Measurements from ENCODE around the gene FLT3LG.

FLT3LG gene

DNA sequence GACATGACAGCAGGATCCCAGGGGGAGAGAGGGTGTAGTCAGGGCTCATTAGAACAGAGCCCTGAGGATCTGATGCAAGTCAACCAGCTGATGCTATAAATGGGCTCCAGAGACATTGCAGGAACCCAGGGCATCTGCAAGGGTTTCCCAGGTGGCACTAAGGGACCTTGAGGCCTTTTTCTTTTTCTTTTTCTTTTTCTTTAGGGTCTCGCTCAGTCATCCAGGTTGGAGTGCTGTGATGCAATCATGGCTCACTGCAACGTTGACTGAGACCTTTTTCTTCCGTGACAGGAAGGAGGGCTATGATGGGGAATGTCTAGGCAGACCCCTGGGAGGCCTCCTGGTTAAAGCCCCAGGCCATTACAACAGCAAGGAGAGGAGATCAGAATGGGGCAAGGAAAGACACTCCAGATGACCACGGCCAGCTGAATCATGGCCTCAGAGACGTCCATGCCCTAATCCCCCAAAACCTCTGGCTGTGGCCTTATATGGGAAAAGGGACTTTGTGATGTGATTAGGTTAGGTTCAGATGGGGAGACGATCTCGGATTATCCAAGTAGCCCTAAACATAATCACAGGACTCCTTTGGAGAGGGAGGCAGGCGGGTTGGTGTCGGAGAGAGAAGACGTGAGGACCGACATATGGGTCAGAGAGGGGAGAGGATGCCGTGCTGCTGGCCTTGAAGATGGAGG lies 33.9 kb downstream of the FLT3LG start:
- no peak for DNase-seq (ENCODE audit: low read depth in 4 of 4, low spot score in 1 of 4)

DNA sequence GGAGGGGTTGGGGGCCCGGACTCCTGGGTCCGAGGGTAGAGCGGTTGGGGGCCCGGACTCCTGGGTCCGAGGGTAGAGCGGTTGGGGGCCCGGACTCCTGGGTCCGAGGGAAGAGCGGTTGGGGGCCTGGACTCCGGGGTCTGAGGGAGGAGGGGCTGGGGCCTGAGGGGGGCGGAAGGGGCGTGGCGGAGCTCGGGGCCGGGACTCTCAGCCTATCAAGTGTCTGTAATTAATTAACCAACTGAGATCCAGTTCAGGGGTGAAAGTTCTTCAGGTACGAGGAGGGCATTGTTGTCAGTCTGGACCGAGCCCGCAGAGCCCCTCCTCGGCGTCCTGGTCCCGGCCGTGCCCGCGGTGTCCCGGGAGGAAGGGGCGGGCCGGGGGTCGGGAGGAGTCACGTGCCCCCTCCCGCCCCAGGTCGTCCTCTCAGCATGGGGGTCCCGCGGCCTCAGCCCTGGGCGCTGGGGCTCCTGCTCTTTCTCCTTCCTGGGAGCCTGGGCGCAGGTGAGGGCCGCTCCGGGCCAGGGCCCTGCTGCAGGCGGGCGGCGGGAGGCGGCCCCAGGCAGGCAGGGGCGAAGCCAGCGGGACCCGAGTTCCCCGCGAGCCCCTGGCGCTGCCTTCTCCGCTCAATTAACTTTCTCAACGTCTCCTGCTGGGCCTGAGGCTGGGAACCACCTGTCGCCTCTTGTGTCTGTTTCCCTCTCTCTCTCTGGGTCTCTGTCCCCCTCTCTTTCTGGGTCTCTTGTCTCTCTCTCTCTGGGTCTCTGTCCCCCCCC lies 39.1 kb downstream of the FLT3LG start:
- DNase-seq (ENCODE audit: low read depth in 4 of 4, low spot score in 1 of 4): no peak

DNA sequence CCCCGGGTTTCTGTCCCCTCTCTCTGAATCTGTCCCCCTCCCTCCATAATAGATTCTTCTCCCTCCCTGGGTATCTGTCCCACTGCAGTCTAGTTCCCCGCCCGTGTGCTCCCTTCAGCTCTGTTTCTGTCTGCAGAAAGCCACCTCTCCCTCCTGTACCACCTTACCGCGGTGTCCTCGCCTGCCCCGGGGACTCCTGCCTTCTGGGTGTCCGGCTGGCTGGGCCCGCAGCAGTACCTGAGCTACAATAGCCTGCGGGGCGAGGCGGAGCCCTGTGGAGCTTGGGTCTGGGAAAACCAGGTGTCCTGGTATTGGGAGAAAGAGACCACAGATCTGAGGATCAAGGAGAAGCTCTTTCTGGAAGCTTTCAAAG lies 39.7 kb downstream of the FLT3LG start:
- no peak for DNase-seq (ENCODE audit: low read depth in 4 of 4, low spot score in 1 of 4)

DNA sequence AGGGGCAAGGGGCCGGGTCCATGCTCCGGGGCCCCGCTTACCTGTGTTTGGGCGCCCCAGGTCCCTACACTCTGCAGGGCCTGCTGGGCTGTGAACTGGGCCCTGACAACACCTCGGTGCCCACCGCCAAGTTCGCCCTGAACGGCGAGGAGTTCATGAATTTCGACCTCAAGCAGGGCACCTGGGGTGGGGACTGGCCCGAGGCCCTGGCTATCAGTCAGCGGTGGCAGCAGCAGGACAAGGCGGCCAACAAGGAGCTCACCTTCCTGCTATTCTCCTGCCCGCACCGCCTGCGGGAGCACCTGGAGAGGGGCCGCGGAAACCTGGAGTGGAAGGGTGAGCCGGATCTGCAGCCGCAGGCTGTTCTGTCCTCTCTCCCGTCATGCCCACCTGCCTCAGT lies 40.1 kb downstream of the FLT3LG start:
- no peak for DNase-seq (ENCODE audit: low read depth in 4 of 4, low spot score in 1 of 4)

DNA sequence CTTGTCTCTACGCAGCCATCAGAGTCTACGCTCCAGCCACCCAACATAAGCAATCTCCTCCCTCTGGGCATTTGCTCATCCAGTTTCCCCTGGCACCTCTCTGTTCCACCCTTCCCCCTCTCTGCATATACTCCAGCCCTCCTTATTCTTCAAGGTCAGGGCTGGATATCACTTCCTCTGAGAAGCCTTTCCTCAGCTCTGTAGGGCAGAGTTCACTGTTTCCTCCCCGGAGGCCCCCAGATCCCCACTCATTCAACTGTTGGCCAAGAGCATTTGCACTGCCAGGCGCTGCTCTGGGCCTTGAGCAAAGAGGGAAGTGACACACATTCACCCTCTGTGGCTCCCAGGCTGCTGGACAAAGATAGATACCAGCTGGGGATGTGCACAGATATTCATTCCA lies 41.8 kb downstream of the FLT3LG start:
- no peak for DNase-seq (ENCODE audit: low read depth in 4 of 4, low spot score in 1 of 4)

DNA sequence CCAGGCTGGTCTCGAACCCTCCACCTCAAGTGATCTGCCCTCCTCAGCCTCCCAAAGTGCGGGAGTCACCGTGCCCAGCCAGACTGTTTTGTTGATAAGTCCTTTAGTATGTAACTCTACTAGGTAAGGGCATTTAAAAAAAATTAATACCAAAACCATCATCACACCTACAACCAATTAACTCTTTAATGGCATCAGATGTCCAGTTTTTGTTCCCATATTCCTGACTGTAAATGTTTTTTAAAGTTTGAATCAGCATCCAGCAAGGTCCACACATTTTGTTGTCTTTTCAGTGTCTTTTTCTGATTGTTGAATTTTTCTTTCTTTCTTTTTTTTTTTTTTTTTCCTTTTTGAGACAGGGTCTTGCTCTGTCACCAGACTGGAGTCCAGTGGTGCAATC lies 44.0 kb downstream of the FLT3LG start:
- DNase-seq (ENCODE audit: low read depth in 4 of 4, low spot score in 1 of 4): no peak

DNA sequence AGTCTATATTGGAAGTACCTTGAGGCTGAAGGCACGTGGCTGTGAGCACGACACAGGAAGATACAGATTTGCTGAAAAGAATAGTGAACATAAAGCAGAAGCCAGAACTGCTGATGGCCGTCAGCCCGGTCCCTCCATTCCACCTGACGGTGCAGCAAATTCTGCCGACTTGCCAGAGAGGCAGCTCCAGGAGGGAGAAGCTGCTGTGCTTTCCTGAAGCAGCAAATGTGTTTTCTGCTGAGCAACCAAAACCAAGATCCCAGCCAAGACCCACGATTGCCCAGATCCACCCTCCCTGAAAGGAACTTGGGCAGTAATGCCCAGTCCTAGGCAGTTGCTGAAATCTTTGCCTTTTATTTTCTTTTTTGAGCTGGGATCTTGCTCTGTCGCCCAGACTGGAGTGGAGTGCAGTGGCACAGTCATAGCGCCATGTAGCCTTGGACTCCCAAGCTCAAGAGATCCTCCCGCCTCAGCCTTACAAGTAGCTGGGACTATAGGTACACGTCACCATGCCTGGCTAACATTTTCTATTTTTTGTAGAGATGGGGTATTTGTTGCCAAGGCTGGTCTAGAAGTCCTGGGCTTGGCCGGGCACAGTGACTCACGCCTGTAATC lies 46.8 kb downstream of the FLT3LG start:
- DNase-seq (ENCODE audit: low read depth in 4 of 4, low spot score in 1 of 4): no peak

DNA sequence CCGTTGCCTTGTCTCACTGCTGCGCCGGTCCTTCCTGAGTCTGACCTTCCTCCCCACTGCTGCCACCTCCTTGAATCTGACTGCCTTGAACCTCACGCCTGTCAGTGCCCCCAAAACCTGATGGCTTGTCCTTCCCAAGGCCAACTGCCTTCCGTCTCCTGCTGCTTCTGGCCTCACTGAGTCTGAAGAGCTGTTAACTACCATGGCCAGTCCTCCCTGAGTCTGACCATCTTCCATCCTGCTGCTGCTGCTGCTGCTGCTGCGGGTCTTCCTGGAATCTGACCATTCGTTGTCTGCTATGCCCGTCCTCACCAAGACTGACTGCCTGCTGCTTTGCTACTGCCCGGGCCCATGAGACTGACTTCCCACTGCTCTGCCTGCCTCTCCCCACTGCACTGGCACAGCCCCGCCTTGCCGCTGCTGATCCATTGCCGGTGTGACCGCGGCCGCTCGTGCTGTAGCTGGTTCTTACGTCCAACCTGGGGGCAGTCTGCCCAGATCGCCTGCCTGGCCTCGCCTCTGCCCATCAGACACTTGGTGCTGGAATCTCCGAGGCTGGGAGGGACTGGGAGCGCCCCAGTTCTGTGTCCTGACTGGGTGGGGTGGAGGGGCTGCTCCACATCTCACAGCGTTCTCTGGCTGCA lies 50.9 kb downstream of the FLT3LG start:
- DNase-seq (ENCODE audit: low read depth in 4 of 4, low spot score in 1 of 4): no peak

DNA sequence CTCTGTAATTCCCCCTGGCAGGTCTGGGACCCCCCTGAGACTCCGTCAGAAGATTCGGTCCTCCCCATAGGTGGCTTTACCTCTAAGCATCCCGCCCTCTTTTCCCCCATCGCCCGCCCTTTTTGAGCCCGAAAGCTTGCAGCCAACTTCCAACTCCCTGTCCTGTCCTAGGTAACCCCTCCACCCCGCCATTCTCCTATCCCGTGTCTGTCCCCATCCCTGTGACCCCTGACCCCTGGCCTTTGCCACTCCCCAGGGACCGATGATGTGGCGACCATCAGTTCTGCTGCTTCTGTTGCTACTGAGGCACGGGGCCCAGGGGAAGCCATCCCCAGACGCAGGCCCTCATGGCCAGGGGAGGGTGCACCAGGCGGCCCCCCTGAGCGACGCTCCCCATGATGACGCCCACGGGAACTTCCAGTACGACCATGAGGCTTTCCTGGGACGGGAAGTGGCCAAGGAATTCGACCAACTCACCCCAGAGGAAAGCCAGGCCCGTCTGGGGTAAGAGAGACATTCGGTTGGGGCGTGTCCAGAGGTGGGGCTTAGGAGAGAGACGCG lies 54.3 kb downstream of the FLT3LG start:
- DNase-seq (ENCODE audit: low read depth in 4 of 4, low spot score in 1 of 4): no peak

DNA sequence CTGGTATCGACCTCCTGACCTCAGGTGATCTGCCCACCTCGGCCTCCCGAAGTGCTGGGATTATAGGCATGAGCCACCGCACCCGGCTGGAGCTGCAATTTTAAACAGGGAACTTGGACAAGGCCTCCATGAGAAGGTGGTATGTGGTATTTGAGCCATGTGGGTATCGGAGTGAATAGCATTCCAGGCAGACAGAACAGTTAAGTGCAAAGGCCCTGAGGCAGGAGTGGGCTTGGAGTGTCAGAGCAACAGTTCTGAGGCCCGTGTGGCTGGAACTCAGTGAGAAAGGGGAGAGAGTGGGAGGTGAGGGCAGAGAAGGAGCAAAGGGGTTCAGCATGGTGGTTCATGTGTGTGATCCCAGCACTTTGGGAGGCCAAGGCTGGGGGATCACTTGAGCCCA lies 56.7 kb downstream of the FLT3LG start:
- no peak for DNase-seq (ENCODE audit: low read depth in 4 of 4, low spot score in 1 of 4)

DNA sequence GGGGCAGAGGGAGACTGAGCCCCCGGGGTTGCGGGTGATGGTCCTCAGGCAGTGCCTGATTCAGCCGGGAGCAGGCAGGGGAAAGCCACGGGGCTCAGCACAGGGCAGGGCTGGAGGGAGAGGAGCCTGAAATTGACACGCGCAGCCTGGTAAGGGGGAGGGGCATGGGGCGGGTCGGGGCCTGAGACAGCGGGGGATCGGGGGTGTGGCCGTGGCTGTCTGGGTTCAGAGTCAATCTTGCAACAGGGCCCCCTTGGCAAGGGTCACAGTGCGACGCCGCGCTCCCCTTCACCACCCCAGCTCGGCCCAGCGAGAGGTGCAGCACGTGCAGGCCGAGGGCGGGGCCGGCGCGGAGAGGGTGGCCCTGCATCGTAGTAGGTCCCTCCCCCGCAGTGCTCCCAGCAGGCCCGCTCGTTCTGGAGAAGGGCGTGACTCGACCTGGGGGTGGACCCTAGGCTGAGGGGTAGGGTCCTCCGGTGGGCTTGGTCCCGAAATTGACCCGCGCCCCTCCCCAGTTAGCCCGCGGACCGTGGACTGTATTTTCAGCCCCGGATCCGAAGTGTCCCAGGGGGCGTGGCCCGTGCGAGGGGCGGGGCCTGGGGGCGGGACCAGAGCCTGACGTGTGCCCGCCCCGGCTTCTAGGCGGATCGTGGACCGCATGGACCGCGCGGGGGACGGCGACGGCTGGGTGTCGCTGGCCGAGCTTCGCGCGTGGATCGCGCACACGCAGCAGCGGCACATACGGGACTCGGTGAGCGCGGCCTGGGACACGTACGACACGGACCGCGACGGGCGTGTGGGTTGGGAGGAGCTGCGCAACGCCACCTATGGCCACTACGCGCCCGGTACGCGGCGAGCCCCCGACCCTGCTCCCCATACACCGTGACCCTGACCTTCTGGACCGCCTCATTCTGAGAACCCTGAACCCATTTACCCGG lies 59.8 kb downstream of the FLT3LG start:
- peak; percentile 62 to 81 (median 68) for DNase-seq (ENCODE audit: low read depth in 4 of 4, low spot score in 1 of 4)

DNA sequence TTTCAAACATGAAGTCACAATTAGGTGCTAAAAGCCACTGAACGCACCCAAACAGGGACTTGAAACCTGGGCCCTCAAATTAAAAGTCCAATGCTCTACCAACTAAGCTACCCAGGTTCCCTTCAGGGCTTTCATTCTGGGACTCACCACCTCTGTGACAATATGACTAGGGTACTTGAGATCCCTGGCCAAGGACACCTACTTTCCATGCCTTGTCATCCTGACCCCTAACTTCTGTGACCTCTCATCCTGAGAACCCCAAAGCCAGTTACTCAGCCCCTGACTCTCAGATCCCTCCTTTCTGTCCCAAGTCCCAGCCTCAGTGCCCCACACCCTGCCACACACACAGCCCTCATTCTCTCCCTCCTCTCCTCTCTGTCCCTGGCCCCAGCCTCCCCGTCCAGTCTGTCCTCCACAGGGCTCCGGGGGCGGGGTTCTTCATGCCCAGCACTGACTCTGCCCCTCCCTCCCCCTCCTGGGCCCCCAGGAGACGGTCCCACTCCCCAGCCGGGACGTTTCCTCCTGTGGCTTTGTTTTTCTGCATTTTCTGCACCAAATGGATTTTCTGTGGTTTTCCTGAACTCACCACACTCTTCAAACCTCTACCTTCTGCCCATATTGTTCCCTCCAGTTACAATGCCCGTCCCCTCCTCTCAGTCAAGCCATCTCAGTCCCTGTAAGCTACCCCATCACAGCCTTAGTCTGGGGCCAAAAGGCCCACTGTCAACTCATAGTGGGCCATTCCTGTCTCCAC lies 60.8 kb downstream of the FLT3LG start:
- DNase-seq (ENCODE audit: low read depth in 4 of 4, low spot score in 1 of 4): no peak

Measured in stimulated activated CD4-positive, alpha-beta T cell treated with anti-CD3 and anti-CD28 coated beads, Interleukin-1b, Interleukin-23, amount 100 ng/mL, for 24 hours (primary cell).